Cerebellar nuclear complex (tissue), 1 donor: ENCODE data around the gene ZFP62.
"Not testable (repeated sequence)": the region's sequence is repeated elsewhere in the genome, so short reads cannot be mapped to it uniquely, and the experiment has no call there.

Source experiments
- DNase-seq, 2 experiments: peaks; one replicate each; lab custom pipeline; 2025; lab: John Stamatoyannopoulos, UW

ZFP62 gene

DNA sequence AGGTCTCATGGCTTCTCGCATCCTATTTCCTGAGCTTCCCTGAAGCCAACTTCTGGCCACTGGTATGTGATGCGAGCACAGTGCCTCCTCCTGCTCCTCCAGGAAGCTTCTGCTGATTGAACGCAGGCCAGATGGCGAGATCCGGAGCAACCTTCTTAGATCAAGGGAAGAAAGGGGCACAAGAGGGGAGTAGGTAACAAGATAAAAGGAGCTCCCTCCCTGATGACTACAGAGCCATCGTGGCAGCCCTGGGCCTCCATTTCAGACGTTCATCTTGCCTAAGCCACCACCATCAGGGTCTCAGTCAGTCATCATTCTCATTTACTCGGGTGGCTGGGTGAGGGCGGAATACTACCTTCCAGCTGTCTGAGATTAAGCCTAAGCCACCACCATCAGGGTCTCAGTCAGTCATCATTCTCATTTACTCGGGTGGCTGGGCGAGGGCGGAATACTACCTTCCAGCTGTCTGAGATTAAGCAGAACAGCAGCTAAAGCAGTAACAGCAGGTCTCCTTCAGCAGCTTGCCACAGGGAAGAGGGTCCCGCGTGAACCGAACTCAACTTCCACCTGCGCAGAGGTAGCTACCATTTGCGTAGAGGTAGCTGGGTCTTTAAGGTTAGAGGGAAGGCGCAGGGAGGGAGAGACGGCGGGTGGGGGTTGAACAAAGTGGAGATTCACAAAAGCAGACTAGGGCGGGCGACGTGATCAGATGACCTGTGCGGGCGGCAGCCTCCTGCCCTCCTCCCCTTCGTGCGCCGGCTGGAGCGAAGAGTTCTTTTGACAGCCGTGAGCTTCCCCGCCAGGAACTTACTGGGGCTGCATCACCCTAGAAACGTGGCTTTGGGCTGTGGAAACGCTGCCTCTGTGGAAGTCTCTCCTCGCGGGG is 30.6 kb downstream of the ZFP62 start:
- peak in 1 of 2 experiments; percentile 28 for DNase-seq

DNA sequence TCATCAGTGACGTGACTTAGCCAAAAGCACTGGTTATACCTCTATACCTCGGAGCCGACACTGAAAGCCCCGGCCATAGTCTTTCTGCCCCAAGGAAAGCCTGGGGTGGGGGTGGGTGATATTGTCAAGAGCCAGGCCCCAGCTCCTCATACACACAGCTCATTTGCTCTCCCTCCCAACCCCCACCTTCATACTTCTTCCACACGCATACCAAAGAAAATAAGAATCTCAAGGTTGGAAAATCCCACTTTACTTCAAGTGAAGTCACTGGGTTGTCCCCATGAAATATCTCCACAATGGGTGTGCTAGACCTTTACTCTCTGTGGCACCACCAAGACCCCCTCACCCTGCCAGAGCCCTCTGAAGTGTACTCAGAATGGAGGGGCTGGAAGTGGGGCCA is 31.4 kb downstream of the ZFP62 start:
- no peak for DNase-seq

GRCh38 chr5:180828756-180829531 is 32.1 kb downstream of the ZFP62 start:
- not testable (repeated sequence) for DNase-seq

GRCh38 chr5:180827374-180827773 is 33.7 kb downstream of the ZFP62 start:
- DNase-seq, result not testable (repeated sequence)

GRCh38 chr5:180825768-180826525 is 35.1 kb downstream of the ZFP62 start:
- no peak for DNase-seq

DNA sequence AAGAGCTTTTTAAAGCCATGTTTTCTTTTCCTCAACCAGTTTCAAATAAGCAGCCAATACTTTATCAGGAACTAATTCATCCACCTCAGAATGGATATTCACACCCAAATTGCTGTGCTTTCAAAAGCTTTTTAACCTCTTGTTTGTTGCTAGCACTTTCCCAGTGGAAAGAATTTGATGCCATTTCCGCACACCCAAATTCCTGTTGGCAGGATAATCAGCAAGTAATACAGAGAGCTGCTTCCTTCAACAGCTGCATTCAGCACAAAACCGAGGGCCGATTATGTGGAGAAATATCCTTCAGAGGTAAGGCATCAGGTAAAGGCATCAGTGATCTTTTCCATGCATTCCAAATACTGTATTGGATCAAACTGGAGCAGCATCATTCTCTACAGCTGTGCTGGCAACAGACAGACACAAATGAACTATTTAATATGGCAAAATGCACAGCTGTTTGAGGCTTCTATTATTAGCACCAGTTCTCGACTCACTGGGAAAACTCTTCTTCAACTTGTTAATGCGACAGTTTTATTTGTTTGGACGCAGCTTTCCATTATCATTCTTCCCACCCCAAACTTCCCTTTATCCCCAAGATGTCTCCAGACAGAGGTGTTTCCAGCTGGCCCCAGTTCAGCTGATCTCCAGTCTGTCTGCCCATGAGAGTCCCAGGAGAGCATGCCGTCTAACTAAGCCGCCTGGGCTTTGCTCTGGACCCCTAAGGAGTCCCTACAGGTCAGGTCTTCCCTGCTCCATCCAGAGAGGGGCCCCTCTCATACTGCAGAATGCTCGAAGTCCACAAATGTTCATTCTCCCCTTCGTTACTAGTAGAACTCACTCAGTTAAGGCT is 36.2 kb downstream of the ZFP62 start:
- no peak for DNase-seq

GRCh38 chr5:180823940-180824629 is 37.0 kb downstream of the ZFP62 start:
- no peak for DNase-seq

GRCh38 chr5:180823346-180823745 is 37.7 kb downstream of the ZFP62 start:
- no peak for DNase-seq

DNA sequence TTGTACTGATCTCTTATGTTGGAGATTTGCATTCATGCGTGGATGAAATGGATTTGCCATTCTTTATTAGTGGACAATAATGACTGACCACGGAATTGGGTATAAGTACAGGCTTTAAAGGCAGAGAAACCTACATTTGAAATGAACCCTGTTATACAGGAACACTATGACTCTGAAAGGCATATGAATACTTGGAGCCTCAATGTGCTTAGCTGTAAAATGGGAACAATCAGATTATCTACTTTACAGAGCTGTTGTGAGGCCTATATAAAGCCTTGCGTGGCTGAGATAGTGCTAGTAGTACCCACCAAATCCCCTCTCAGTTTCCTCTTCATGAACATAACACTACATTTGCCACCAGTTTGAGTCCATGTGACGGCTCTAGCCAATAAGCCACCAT is 39.5 kb downstream of the ZFP62 start:
- DNase-seq, result no peak

DNA sequence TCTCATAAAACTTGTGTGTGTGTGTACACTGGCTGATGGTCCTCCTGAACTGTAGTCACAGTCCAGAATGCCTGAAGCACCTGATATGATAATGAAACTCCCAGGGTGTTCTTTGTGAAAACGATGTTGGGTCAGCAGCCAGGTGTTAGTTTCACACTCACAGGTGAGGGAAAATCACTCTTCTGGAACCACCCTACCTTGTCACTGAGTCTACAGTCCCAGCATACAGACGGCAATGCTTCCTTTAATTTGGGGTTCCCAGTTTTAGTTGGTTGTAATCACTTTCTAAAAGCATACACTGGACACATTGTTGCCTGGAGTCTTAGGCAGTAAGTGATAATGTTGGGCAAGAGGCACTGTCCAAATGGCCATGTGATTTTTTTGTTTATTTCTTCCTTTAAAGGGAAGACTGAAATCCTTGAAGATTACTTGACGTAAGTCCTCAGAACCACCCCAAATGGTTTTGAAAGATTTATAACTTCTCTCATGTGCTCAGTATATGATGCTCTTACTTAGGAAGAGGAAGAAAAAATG is 40.2 kb downstream of the ZFP62 start:
- DNase-seq, result no peak

DNA sequence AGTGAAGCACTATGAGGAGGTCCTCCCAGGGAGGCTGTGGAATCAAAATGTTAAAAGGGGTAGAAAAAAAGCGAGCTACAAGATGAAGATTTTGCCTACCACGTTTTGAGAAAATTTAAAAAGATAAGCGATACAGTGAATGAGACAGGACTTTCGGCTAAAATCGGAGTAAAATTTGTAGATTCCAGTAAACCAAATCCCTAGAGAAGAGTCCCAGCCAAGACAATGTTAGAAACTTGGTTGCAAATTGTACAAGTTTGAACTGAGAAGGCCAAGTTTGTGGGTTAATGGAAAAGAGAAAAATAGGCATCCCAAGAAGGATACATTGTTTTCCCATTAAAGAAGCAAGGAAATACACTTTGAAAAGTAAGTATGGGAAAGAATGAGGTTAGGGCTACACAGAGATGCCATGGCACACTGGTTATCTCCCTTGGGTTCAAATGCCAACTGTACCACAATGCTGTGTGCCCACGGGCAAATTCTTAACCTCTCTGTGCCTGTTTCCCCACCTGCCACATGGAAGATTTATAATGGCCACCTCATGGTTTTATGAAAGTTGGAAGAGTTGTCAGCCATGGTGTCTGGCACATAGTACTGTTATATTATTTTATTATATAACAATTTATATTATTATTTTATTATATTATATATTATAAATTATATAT is 42.3 kb downstream of the ZFP62 start:
- DNase-seq, result no peak

GRCh38 chr5:180817893-180818674 is 43.0 kb downstream of the ZFP62 start:
- DNase-seq, result no peak

GRCh38 chr5:180816608-180817534 is 44.2 kb downstream of the ZFP62 start:
- DNase-seq, result no peak

DNA sequence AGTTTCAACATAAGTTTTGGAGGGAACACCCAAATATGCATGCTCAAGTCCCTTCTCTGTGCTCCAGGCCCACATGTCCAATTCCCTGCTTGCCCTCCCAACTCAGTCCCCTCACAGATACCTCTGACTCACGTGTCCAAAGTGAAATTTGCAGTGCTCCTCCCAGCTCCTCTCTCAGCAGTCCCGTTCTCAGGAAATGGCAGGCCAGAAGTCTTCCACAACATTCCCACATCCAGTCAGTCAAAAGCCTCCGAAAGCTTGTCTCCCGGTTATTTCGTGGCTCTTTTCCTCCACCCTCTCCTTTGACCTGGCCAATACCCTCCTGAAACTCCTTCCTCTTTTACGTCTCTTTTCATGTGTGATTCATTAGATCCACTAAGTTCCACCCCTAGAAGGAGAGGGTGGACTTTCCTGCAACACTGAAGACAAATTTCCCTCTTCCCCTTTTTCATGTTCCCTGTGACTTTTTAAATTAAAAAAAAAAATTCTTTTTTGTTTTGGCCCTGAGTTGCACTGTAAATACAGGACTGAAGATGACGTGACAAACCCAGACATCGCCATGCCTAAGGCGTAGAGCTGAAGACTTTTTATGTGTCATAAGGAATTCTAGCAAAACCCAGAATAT is 45.7 kb downstream of the ZFP62 start:
- no peak for DNase-seq

GRCh38 chr5:180813420-180813819 is 47.7 kb downstream of the ZFP62 start:
- no peak for DNase-seq

GRCh38 chr5:180811623-180812124 is 49.4 kb downstream of the ZFP62 start:
- DNase-seq, result no peak

DNA sequence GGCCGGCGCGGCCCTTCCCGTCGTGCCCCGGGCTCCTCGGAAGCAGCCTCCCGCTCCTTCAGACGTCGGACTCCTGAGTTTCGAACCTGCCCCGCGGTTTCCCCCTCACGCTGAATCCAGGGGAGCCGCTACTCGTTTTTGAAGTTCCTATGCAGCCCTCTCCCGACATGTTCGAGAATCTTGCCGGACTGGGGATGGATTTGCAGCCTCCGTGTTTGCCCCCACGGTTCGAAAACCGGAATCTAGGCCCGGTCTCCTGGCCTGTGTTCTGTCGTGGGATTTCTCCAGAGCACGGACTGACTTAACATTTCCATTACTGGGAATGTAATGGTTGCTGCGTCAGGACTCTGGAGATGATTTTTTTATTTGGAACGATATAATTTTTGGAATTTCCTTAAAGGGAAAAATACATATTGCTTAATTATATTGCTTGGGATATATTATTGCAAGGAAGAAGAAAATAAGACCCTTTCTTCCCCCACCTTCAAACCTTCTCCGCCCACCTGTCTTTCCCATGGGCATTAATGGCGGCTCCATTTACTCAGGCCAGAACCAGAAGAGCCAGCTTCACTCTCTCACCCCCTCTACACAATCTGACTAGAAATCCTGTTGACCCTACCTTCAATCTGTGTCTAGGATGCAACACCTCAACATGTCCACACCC is 50.0 kb downstream of the ZFP62 start:
- DNase-seq, result peak in 1 of 2 experiments; percentile 33
